PC-9 (cell line): ENCODE results near the gene BHLHE40. TPM values are rescaled to one million over a fixed set of nuclear protein-coding genes. Genes with fewer than 3 reads are reported as not detected.

Experiments
- BruUV-seq: library from RNA; stranded (reverse); fragments of 400-500 nt; replicated peaks from 2 replicates; lab custom pipeline; 2021; lab: Mats Ljungman, UMichigan
- CTCF ChIA-PET: fragments of 300-600 bp; sonication (Branson Sonifier 250); formaldehyde crosslinking; loops from one replicate; lab custom pipeline; 2022; ENCODE audit warnings: antibody characterized with exemption; lab: Charles Lee
- POLR2A ChIA-PET: fragments of 300-600 bp; sonication (Branson Sonifier 250); formaldehyde crosslinking; loops from one replicate; lab custom pipeline; 2022; ENCODE audit warnings: antibody characterized with exemption; ENCODE audit not compliant: unreplicated experiment; lab: Charles Lee
- DNase-seq, 2 experiments: peaks; one replicate each; pipeline versions ENCODE4 v3.0.0 to v3.0.0-alpha.2; 2015 to 2022; ENCODE audit warnings: mixed read lengths in 1 of 2
- H2AFZ ChIP-seq: fragments of 200-600 bp; sonication (generic); 2 replicates; pipeline ENCODE4 v1.8.1; 2017; ENCODE audit warnings: antibody characterized with exemption
- H3F3A ChIP-seq: fragments of 200-600 bp; sonication (generic); 2 replicates; pipeline ENCODE4 v1.8.1; 2017; ENCODE audit warnings: antibody characterized with exemption, mild to moderate bottlenecking, low read depth; ENCODE audit not compliant: insufficient read depth
- H3K27ac ChIP-seq: fragments of 200-600 bp; sonication (generic); 2 replicates; pipeline ENCODE4 v1.6.1; 2016; ENCODE audit warnings: mixed run types
- H3K27me3 ChIP-seq: fragments of 200-600 bp; sonication (generic); 2 replicates; pipeline ENCODE4 v1.6.1; 2016; ENCODE audit warnings: low read depth, mixed run types; ENCODE audit not compliant: insufficient read depth
- H3K36me3 ChIP-seq: fragments of 200-600 bp; sonication (generic); 2 replicates; pipeline ENCODE4 v1.6.1; 2016; ENCODE audit warnings: low read depth, mixed run types
- H3K4me1 ChIP-seq: fragments of 200-600 bp; sonication (generic); replicated peaks from 2 replicates; pipeline ENCODE4 v1.6.1; 2016; ENCODE audit warnings: mixed run types; ENCODE audit not compliant: insufficient read depth
- H3K4me2 ChIP-seq: fragments of 200-600 bp; sonication (generic); 2 replicates; pipeline ENCODE4 v1.6.1; 2017; ENCODE audit warnings: mixed run types
- H3K4me3 ChIP-seq: fragments of 200-600 bp; sonication (generic); 2 replicates; pipeline ENCODE4 v1.6.1; 2016; ENCODE audit warnings: mixed run types
- H3K79me2 ChIP-seq: fragments of 200-600 bp; sonication (generic); 2 replicates; pipeline ENCODE4 v1.6.1; 2017; ENCODE audit warnings: low read depth, mixed run types
- H3K9me2 ChIP-seq: fragments of 200-600 bp; sonication (generic); 2 replicates; pipeline ENCODE4 v1.8.1; 2017; ENCODE audit warnings: mild to moderate bottlenecking; ENCODE audit not compliant: insufficient read depth
- H3K9me3 ChIP-seq: fragments of 200-600 bp; sonication (generic); 2 replicates; pipeline ENCODE4 v1.8.1; 2016; ENCODE audit warnings: low read depth; ENCODE audit not compliant: insufficient read depth
- H4K20me1 ChIP-seq: fragments of 200-600 bp; sonication (generic); 2 replicates; pipeline ENCODE4 v1.8.1; 2017; ENCODE audit not compliant: insufficient read depth
- EZH2 ChIP-seq: fragments of 200-600 bp; sonication (generic); IDR thresholded peaks from 2 replicates; pipeline ENCODE4 v1.8.0; 2017; ENCODE audit warnings: antibody characterized with exemption, low read depth
- intact Hi-C: fragments of 100-400 bp; cut with micrococcal nuclease; formaldehyde crosslinking; loops from one replicate; pipeline ENCODE4 v1.10.0; 2022; ENCODE audit not compliant: unreplicated experiment
- total RNA-seq: library from RNA; stranded (reverse); gene quantifications from 2 replicates; pipeline ENCODE4 v1.2.3, GENCODE V29; 2021
- TF ChIP-seq, protein P1 (sequence below): fragments of 200-600 bp; sonication (generic); conservative IDR thresholded peaks from 2 replicates; pipeline ENCODE4 v1.6.1; 2017; ENCODE audit warnings: mixed run types, antibody characterized with exemption, mild to moderate bottlenecking, moderate library complexity

Gene BHLHE40
- total RNA-seq, 1 experiment from 2014 or later = 45.5 TPM

- Histone ChIP-seq H3K27ac (no peak overlapping the region), H3K9me2 (no peaks in the 10 kb centered on the region), H3K4me3 (no peak overlapping the region), H3K27me3 (no peaks in the 10 kb centered on the region), H2AFZ (no peak overlapping the region), H4K20me1 (no peaks in the 10 kb centered on the region), H3K9me3 (no peaks in the 10 kb centered on the region), H3F3A (peaks cover 22% of the 10 kb centered on the region), H3K79me2 (0 out of 2 replicates have a peak, but pooled peaks cover 4% of the 10 kb centered on the region), H3K4me2 (no peak overlapping the region), H3K4me1 (peaks cover 25% of the 10 kb centered on the region), H3K36me3 (no peaks in the 10 kb centered on the region)
- ChIA-PET CTCF (no interaction called here), POLR2A (no interaction called here)
- intact Hi-C loops = no loop called here
- TF ChIP-seq, protein P1, sequence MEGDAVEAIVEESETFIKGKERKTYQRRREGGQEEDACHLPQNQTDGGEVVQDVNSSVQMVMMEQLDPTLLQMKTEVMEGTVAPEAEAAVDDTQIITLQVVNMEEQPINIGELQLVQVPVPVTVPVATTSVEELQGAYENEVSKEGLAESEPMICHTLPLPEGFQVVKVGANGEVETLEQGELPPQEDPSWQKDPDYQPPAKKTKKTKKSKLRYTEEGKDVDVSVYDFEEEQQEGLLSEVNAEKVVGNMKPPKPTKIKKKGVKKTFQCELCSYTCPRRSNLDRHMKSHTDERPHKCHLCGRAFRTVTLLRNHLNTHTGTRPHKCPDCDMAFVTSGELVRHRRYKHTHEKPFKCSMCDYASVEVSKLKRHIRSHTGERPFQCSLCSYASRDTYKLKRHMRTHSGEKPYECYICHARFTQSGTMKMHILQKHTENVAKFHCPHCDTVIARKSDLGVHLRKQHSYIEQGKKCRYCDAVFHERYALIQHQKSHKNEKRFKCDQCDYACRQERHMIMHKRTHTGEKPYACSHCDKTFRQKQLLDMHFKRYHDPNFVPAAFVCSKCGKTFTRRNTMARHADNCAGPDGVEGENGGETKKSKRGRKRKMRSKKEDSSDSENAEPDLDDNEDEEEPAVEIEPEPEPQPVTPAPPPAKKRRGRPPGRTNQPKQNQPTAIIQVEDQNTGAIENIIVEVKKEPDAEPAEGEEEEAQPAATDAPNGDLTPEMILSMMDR = no peak
- TF ChIP-seq EZH2 = no peak
- DNase-seq = no peak
- BruUV-seq = no TSS peak
Observed at GRCh38 chr3:4988983-4989834, 10.0 kb downstream of the BHLHE40 start.

GRCh38 chr3:4990069-4990468, 10.8 kb downstream of the BHLHE40 start:
- Histone ChIP-seq H3K27me3 (no peaks in the 10 kb centered on the region), H3K4me2 (no peak overlapping the region), H3K9me2 (no peaks in the 10 kb centered on the region), H3K36me3 (no peaks in the 10 kb centered on the region), H3K9me3 (no peaks in the 10 kb centered on the region), H3K4me1 (peaks cover 21% of the 10 kb centered on the region), H3K27ac (no peak overlapping the region), H2AFZ (no peak overlapping the region), H4K20me1 (no peaks in the 10 kb centered on the region), H3K4me3 (no peak overlapping the region), H3K79me2 (no peaks in the 10 kb centered on the region), H3F3A (peaks cover 16% of the 10 kb centered on the region)
- TF ChIP-seq EZH2 = no peak
- TF ChIP-seq, protein P1 = no peak
- POLR2A ChIA-PET = no interaction called here
- intact Hi-C loops = no loop called here
- DNase-seq = peak in 1 of 2 experiments; percentile 39
- CTCF ChIA-PET = no interaction called here
- BruUV-seq = no TSS peak

DNA sequence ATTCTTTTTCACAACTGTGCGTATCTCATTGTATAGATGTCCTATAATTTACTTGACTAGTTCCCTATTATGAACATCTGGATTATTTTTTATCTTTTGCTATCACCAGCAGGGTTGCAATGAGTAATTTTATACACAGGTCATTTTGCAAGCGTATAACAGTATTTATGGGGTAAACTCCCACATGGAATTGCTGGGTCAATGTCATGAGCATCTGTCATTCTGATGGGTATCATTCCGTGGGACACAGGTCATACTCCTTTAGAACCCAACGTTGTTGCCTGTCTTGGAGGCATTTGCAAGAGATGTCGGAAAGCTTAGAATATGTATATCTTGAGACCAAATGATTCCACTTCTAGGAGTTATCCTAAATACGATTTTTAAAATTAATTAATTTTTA, 12.9 kb downstream of the BHLHE40 start:
- intact Hi-C loops = no loop called here
- Histone ChIP-seq H3K4me1 (peaks cover 8% of the 10 kb centered on the region; the same call in 1 of the 2 replicates), H3K9me3 (no peaks in the 10 kb centered on the region), H3K4me2 (no peak overlapping the region), H3K79me2 (no peaks in the 10 kb centered on the region), H3K27me3 (no peaks in the 10 kb centered on the region), H2AFZ (no peak overlapping the region), H3K27ac (no peak overlapping the region), H3K4me3 (no peak overlapping the region), H3F3A (no peaks in the 10 kb centered on the region), H4K20me1 (no peaks in the 10 kb centered on the region), H3K36me3 (no peaks in the 10 kb centered on the region), H3K9me2 (no peaks in the 10 kb centered on the region)
- no peak for DNase-seq
- no TSS peak for BruUV-seq
- POLR2A ChIA-PET = interaction anchor here (0.6 kb wide), 1 partner anchor 29 kb away, joined by 3 read pairs; no protein-coding TSS in a partner anchor
- TF ChIP-seq, protein P1 = no peak
- no peak for TF ChIP-seq EZH2
- CTCF ChIA-PET = interaction anchor here (1.1 kb wide), 1 partner anchor 271 kb away, joined by 3 read pairs; no protein-coding TSS in a partner anchor
